GM18951 (cell line): ENCODE data around the gene CLIC6.

Experiments used
- POLR2A ChIP-seq: IDR thresholded peaks from 4 replicates; pipeline ENCODE4 v1.6.1; 2011; ENCODE audit warnings: mild to moderate bottlenecking; ENCODE audit not compliant: insufficient read length, insufficient read depth; ENCODE audit errors: extremely low read depth
- in situ Hi-C: fragments of 300-500 bp; cut with MboI; formaldehyde crosslinking; loops from one replicate; pipeline ENCODE4 v1.12.0; 2022; ENCODE audit warnings: low sequenced_read_pairs, mixed read lengths, inconsistent platforms; ENCODE audit not compliant: unreplicated experiment

CLIC6 gene

DNA sequence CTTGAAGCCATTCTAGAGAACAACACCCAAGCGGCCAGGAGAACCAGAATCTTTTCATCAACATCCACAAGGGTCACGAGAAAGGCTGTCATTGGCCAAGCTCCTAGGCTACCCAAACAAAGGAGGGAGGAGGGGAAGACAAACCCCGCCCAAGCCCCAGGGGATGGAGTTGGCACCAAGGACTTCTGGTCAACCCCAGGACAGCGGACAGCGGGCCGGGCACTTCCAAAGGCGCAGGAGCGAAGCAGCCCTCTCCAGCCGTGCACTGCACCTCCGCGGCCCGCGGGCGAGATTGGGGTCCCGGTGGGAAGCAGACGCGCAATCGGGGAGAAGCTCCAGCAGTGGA is at the start of gene CLIC6:
TSS of gene CLIC6 (plus strand) at position 192 of the 346 bp plus-strand sequence. CDS start 395 bp downstream, outside the sequence.
- in situ Hi-C loops, result no loop called here
- no peak for TF ChIP-seq POLR2A

- in situ Hi-C loops, result loop anchor here (25.0 kb wide), 1 partner anchor 708 kb away; the partner anchor contains the start of gene ATP5PO
- no peak for TF ChIP-seq POLR2A
These were observed 48.7 kb upstream of the CLIC6 start for GRCh38 chr21:34619841-34620665.

DNA sequence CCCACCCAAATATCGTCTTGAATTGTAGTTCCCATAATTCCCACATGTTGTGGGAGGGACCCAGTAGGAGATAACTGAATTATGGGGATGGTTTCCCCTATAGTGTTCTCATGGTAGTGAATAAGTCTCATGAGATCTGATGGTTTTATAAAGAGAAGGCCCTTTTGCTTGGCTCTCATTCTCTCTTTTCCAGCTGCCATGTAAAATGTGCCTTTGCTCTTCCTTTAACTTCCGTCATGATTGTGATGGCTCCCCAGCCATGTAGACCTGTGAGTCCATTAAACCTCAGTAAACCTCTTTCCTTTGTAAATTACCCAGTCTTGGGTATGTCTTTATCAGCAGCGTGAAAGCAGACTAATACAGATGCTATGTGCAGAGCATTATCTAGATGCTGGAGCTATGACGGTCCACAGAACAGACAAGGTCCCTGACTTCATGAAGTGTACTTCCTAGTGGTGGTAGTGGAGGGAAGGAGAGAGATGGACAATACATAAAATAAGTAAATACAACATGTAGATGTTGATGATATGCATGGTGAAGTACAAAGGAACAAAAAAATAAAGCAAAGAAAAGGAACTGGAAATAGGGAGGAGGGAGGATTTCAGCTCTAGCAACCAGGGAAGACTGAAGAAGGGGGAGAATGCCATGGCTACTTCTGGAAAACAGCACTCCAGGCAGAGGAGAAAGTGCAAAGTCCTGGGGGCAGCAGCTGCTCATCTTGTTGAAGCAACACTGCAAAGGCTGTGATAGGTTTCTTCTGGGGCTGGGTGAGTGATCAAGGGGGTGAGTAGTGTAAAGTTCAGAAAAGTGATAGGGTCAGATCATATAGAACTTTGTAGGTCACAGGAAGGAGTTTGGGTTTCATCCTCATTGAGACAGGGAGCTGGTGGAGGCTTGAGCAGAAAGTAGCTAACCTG is 47.1 kb upstream of the CLIC6 start:
- in situ Hi-C loops, result loop anchor here (25.0 kb wide), 1 partner anchor 709 kb away; the partner anchor contains the start of gene ATP5PO
- TF ChIP-seq POLR2A, result no peak

DNA sequence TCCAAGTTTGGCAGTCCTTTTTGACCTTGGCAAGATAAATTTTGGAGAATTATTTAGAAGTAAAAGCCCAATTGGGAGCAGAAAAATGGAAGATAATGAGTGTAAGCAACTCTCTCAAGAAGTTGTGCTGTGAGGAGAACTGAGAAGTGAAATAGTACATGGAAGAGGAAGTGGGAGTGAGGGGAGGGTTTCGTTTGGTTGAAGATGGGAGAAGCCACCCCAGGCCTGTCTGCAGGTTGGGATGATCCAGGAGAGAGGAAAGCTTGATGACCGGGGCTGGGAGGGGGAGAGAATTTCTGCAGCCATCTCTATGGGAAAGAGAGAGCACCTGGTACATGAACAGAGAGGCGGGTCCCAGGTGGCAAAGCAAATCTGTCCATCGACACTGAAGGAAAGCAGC is 45.3 kb upstream of the CLIC6 start:
- TF ChIP-seq POLR2A, result no peak
- in situ Hi-C loops, result loop anchor here (25.0 kb wide), 1 partner anchor 711 kb away; the partner anchor contains the start of gene ATP5PO

GRCh38 chr21:34625030-34625593 is 43.7 kb upstream of the CLIC6 start:
- in situ Hi-C loops, result no loop called here
- no peak for TF ChIP-seq POLR2A

- in situ Hi-C loops, result no loop called here
- TF ChIP-seq POLR2A, result no peak
These were observed 42.7 kb upstream of the CLIC6 start for GRCh38 chr21:34626131-34626530.

- in situ Hi-C loops, result no loop called here
- no peak for TF ChIP-seq POLR2A
These were observed 38.2 kb upstream of the CLIC6 start for GRCh38 chr21:34630536-34631143.

GRCh38 chr21:34632498-34632897 is 36.3 kb upstream of the CLIC6 start:
- TF ChIP-seq POLR2A, result no peak
- in situ Hi-C loops, result no loop called here

DNA sequence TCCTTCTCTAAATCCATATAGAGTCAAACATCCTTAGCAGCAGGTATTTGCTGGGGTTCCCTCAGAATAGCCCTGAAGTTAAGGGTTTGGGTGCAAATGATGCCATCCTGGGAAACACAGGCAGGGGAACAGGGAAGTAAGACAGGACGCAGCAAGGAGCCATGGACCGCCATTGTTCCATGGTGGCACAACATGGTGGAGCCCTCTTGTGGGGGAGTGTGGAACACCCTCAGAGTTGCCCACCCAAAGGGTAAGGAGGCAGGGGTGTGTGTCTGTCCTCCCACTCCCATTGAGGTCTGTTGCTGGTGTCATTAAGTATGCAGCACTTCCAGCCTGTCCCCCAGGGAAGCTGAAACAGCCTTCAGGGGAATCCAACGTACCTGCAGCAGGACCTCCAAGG is 33.5 kb upstream of the CLIC6 start:
- in situ Hi-C loops, result no loop called here
- TF ChIP-seq POLR2A, result no peak

DNA sequence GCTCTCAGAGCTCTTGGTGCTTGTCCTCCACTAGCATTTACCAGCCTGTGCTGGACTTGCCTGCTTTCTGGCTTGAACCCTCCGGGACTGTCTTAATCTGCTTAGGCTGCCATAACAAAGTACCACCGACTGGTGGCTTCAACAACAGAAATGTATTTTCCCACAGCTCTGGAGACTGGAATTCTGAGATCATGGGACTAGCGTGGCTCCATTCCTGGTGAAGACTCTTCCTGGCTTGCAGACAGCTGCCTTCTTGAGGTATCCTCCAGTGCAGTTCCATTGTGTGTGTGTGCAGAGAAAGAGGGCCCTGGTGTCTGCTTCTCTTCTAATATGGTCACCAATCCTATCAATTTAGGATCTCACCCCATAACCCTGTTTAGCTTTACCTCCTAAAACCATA is 31.8 kb upstream of the CLIC6 start:
- in situ Hi-C loops, result no loop called here
- no peak for TF ChIP-seq POLR2A

- no peak for TF ChIP-seq POLR2A
- in situ Hi-C loops, result no loop called here
These were observed 29.5 kb upstream of the CLIC6 start for GRCh38 chr21:34639250-34639649.

DNA sequence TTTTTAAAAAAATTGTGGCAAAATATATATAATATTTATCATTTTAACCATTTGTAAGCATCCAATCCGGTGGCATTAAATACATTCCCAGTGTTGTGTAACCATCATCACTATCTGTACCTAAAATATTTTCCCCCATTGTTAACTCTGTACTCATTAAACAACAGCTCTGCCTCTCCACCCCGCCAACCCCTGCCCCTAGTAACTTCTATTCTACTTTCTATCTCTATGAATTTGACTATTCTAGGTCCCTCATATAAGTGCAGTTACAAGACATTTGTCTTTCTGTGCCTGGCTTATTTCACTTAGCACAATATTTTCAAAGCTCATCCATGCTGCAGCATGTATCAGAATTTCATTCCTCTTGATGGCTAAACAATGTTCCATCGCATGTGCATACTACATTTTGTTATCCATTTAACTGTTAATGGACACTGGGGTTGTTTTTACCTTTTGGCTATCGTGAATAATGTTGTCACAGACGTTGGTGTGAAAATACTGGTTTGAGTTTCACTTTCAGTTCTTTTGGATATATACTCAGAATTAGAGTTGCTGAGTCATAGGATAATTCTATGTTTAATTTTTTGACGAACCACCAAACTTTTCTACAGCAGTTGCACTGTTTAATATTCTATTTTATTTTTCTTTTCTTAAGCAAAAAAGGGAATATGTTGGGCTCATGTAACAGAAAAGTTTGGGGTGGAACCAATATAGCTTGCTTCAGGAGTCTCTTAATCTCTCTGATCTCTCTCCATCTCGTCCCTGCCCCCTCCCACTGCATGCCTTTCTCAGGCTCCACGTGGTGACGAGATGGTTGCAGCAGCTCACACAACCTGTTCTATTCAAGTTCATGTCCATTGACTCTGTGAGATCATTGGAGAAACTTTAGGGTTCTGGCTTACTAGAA is 28.7 kb upstream of the CLIC6 start:
- no peak for TF ChIP-seq POLR2A
- in situ Hi-C loops, result no loop called here
